H1 (cell line): ENCODE data around the gene NMU. TPM values are rescaled to one million over a fixed set of nuclear protein-coding genes. Genes with fewer than 3 reads are reported as not detected.

ENCODE experiments used
- CTCF ChIA-PET: fragments of 300-600 bp; sonication (Branson Sonifier 250); formaldehyde crosslinking; loops from one replicate; lab custom pipeline; 2021; ENCODE audit not compliant: partially characterized antibody; lab: Charles Lee
- POLR2A ChIA-PET: fragments of 300-600 bp; sonication (Branson Sonifier 250); formaldehyde crosslinking; loops from one replicate; lab custom pipeline; 2021; ENCODE audit warnings: inconsistent platforms; ENCODE audit not compliant: partially characterized antibody; lab: Charles Lee
- DNase-seq, 2 experiments: peaks; one replicate each; pipeline versions ENCODE4 v3.0.0 to v3.0.0-alpha.2; 2010 to 2022; ENCODE audit warnings: low spot score in 2 of 2, low read depth in 1 of 2, mixed read lengths in 1 of 2
- FAIRE-seq: peaks from 2 replicates; lab custom pipeline; 2011; peaks lifted over from hg19 to GRCh38; lab: Jason Lieb, UNC
- H2AFZ ChIP-seq: 2 replicates; pipeline ENCODE4 v1.8.1; 2012; ENCODE audit warnings: low read length, inconsistent platforms
- H2AK5ac ChIP-seq: 2 replicates; pipeline ENCODE4 v1.6.1; 2013; ENCODE audit warnings: low read depth, low read length
- H2BK120ac ChIP-seq: replicated peaks from 2 replicates; pipeline ENCODE3; 2013; ENCODE audit warnings: low read depth, low read length, inconsistent platforms
- H2BK12ac ChIP-seq: 2 replicates; pipeline ENCODE4 v1.6.1; 2013; ENCODE audit warnings: low read depth, low read length
- H2BK15ac ChIP-seq: 2 replicates; pipeline ENCODE4 v1.6.1; 2013; ENCODE audit warnings: low read length
- H2BK20ac ChIP-seq: 2 replicates; pipeline ENCODE4 v1.6.1; 2013; ENCODE audit warnings: low read length
- H2BK5ac ChIP-seq: 2 replicates; pipeline ENCODE4 v1.6.1; 2013; ENCODE audit warnings: low read depth, low read length
- H3K14ac ChIP-seq: 2 replicates; pipeline ENCODE4 v1.6.1; 2013; ENCODE audit warnings: inconsistent platforms; ENCODE audit not compliant: insufficient read length
- H3K18ac ChIP-seq: 2 replicates; pipeline ENCODE4 v1.6.1; 2013; ENCODE audit warnings: low read length; ENCODE audit errors: extremely low read depth
- H3K23ac ChIP-seq: 2 replicates; pipeline ENCODE4 v1.6.1; 2013; ENCODE audit warnings: inconsistent platforms; ENCODE audit not compliant: insufficient read length
- H3K23me2 ChIP-seq: 2 replicates; pipeline ENCODE4 v1.6.1; 2013; ENCODE audit warnings: low read depth, low read length
- H3K27ac ChIP-seq: 2 replicates; pipeline ENCODE4 v1.6.1; 2011; ENCODE audit warnings: low read depth, low read length, inconsistent platforms
- H3K27me3 ChIP-seq, 4 experiments: replicated peaks in 1 of 4; 1 replicate in 1 of 4; 2 replicates in 3 of 4; pipeline versions ENCODE4 v1.6.1 to v1.8.1; 2011 to 2013; ENCODE audit warnings: low read length in 3 of 4, mild to moderate bottlenecking in 3 of 4, inconsistent platforms in 2 of 4, mixed read lengths in 2 of 4, moderate library complexity in 1 of 4; ENCODE audit not compliant: control insufficient read depth in 3 of 4, insufficient read depth in 3 of 4; ENCODE audit errors: extremely low read depth in 1 of 4
- H3K36me3 ChIP-seq, 4 experiments: 2 replicates each; pipeline versions ENCODE4 v1.6.1 to v1.8.1; 2011 to 2013; ENCODE audit warnings: mild to moderate bottlenecking in 4 of 4, low read length in 3 of 4, moderate library complexity in 2 of 4, control low read depth in 1 of 4, inconsistent platforms in 1 of 4; ENCODE audit not compliant: insufficient read depth in 4 of 4, control insufficient read depth in 2 of 4
- H3K4ac ChIP-seq: replicated peaks from 2 replicates; pipeline ENCODE3; 2013; ENCODE audit warnings: low read length, low read depth, mixed read lengths, inconsistent platforms; ENCODE audit not compliant: insufficient read length
- H3K4me1 ChIP-seq, 4 experiments: replicated peaks in 1 of 4; 1 replicate in 1 of 4; 2 replicates in 3 of 4; pipeline versions ENCODE4 v1.6.1 to v1.8.1; 2011 to 2013; ENCODE audit warnings: low read length in 3 of 4, inconsistent platforms in 2 of 4, mixed read lengths in 1 of 4; ENCODE audit not compliant: insufficient read depth in 4 of 4, control insufficient read depth in 3 of 4
- H3K4me2 ChIP-seq, 2 experiments: 2 replicates each; pipeline versions ENCODE4 v1.6.1 to v1.8.1; 2011 to 2013; ENCODE audit warnings: low read depth in 2 of 2, low read length in 2 of 2, control low read depth in 1 of 2, inconsistent platforms in 1 of 2, mild to moderate bottlenecking in 1 of 2; ENCODE audit not compliant: insufficient read depth in 1 of 2
- H3K4me3 ChIP-seq, 4 experiments: fragments of 200-600, 300-600 bp in 1 of 4; sonication (generic), shearing (Covaris generic), sonication (Bioruptor Twin) in 1 of 4; 2 replicates each; pipeline versions ENCODE4 v1.5.1 to v1.8.1; 2011 to 2016; ENCODE audit warnings: low read length in 4 of 4, low read depth in 3 of 4, control low read depth in 2 of 4, inconsistent platforms in 2 of 4, mild to moderate bottlenecking in 2 of 4, mixed read lengths in 1 of 4, moderate library complexity in 1 of 4; ENCODE audit not compliant: insufficient read depth in 2 of 4; ENCODE audit errors: extremely low read depth in 1 of 4
- H3K56ac ChIP-seq: replicated peaks from 2 replicates; pipeline ENCODE3; 2013; ENCODE audit warnings: low read depth, mild to moderate bottlenecking, mixed read lengths, low read length, inconsistent platforms; ENCODE audit not compliant: insufficient read length
- H3K79me1 ChIP-seq: 2 replicates; pipeline ENCODE4 v1.6.1; 2013; ENCODE audit warnings: low read depth, low read length, control low read depth
- H3K79me2 ChIP-seq, 2 experiments: 2 replicates each; pipeline versions ENCODE4 v1.6.1 to v1.8.1; 2012 to 2013; ENCODE audit warnings: low read length in 2 of 2, mild to moderate bottlenecking in 2 of 2, inconsistent platforms in 1 of 2; ENCODE audit not compliant: insufficient read depth in 2 of 2, control insufficient read depth in 1 of 2
- H3K9ac ChIP-seq, 4 experiments: replicated peaks in 1 of 4; 1 replicate in 1 of 4; 2 replicates in 3 of 4; pipeline versions ENCODE4 v1.6.1 to v1.8.1; 2011 to 2013; ENCODE audit warnings: low read depth in 3 of 4, low read length in 3 of 4, control low read depth in 2 of 4, mild to moderate bottlenecking in 2 of 4, moderate library complexity in 2 of 4, inconsistent platforms in 1 of 4; ENCODE audit errors: extremely low read depth in 1 of 4
- H3K9me3 ChIP-seq, 2 experiments: 2 replicates each; pipeline versions ENCODE4 v1.6.1 to v1.8.1; 2012 to 2013; ENCODE audit warnings: mild to moderate bottlenecking in 2 of 2, moderate library complexity in 2 of 2, control low read depth in 1 of 2, inconsistent platforms in 1 of 2, low read depth in 1 of 2, low read length in 1 of 2, mixed read lengths in 1 of 2; ENCODE audit not compliant: insufficient read depth in 2 of 2
- H4K20me1 ChIP-seq, 2 experiments: replicated peaks in 1 of 2; 2 replicates each; pipeline versions ENCODE3 to v1.8.1; 2011 to 2013; ENCODE audit warnings: inconsistent platforms in 2 of 2, low read length in 2 of 2, mild to moderate bottlenecking in 1 of 2; ENCODE audit not compliant: insufficient read depth in 2 of 2, control insufficient read depth in 1 of 2
- H4K5ac ChIP-seq: 2 replicates; pipeline ENCODE4 v1.6.1; 2013; ENCODE audit warnings: low read length, low read depth, mixed read lengths, inconsistent platforms; ENCODE audit not compliant: insufficient read length
- H4K8ac ChIP-seq: 2 replicates; pipeline ENCODE4 v1.8.0; 2013; ENCODE audit warnings: mild to moderate bottlenecking, moderate library complexity, low read length, inconsistent platforms; ENCODE audit not compliant: insufficient read depth; ENCODE audit errors: extremely low read depth
- H4K91ac ChIP-seq: replicated peaks from 2 replicates; pipeline ENCODE3; 2013; ENCODE audit warnings: low read length, mixed read lengths, inconsistent platforms; ENCODE audit not compliant: insufficient read length
- TAF7 ChIP-seq: optimal IDR thresholded peaks from 2 replicates; pipeline ENCODE3; 2011; ENCODE audit warnings: low read depth, mild to moderate bottlenecking, inconsistent platforms, low read length, moderate library complexity, borderline replicate concordance
- TBP ChIP-seq: IDR thresholded peaks from 2 replicates; pipeline ENCODE4 v1.6.1; 2011; ENCODE audit warnings: low read depth, low read length, improper control_type of control experiment
- TEAD4 ChIP-seq: IDR thresholded peaks from 2 replicates; pipeline ENCODE4 v1.6.1; 2012; ENCODE audit warnings: low read depth, low read length, inconsistent platforms, mixed read lengths
- whole genome bisulfite sequencing, 2 experiments: shearing (Covaris generic) in 1 of 2; methylation state at CpG; one replicate each; pipeline versions ENCODE4 v1.1.6 to v1.1.7; 2013 to 2015; ENCODE audit warnings: low lambda C conversion rate in 2 of 2, mixed read lengths in 2 of 2, inconsistent platforms in 1 of 2, low coverage in 1 of 2, missing lambda C conversion rate in 1 of 2; ENCODE audit not compliant: insufficient replicate concordance in 2 of 2, insufficient coverage in 1 of 2, insufficient read length in 1 of 2; ENCODE audit errors: extremely low coverage in 1 of 2, missing lambda C conversion rate in 1 of 2; 5-methylcytosine and 5-hydroxymethylcytosine counted together
- polyA plus RNA-seq, 7 experiments: library from polyadenylated mRNA; depleted of rRNA in 3 of 7; stranded (reverse) in 5 of 7; unstranded in 2 of 7; fragments of >200 nt in 5 of 7; fragments of 200-250 nt in 2 of 7; gene quantifications; 1 replicate in 5 of 7; 2 replicates in 1 of 7; 4 replicates in 1 of 7; pipeline versions ENCODE4 v1.2.1 to v1.2.3, GENCODE V29; 2011 to 2013; ENCODE audit warnings: missing spikeins in 2 of 7, mixed read lengths in 2 of 7
- total RNA-seq: library from RNA; stranded (reverse); fragmentation: NEBNext Ultra II Directional; extraction: Animal tissue kit (Norgen Biotek cat#: 25700); gene quantifications from 2 replicates; pipeline ENCODE4 v1.2.1, GENCODE V29; 2021

Gene NMU
- total and polyA plus RNA-seq, 2 of the 8 experiments (the other 6 are each of a cell fraction or from before 2014, with no cell fraction given), result 30.5 to 50.4 TPM

- no peak overlapping the region for H3K27ac ChIP-seq
- H4K5ac ChIP-seq, result no peak overlapping the region
- H3K36me3 ChIP-seq, result no peaks in the 10 kb centered on the region; a peak in 1 of 8 replicates
- H2AK5ac ChIP-seq, result no peak overlapping the region
- H3K79me2 ChIP-seq, result no peaks in the 10 kb centered on the region
- no peaks in the 10 kb centered on the region for H4K20me1 ChIP-seq
- no peak overlapping the region for H4K91ac ChIP-seq
- POLR2A ChIA-PET, result no interaction called here
- H2BK5ac ChIP-seq, result no peak overlapping the region
- no peak overlapping the region for H3K23ac ChIP-seq
- no peak overlapping the region for H3K9ac ChIP-seq
- no peak overlapping the region for H4K8ac ChIP-seq
- no peak overlapping the region for H3K4me2 ChIP-seq
- WGBS, 2 experiments, result 93% methylated on average over 3 of the region's 3 CpGs; no CpG with 5 or more reads in 1 of the 2 experiments
- peaks cover 3 to 4% of the 10 kb centered on the region in 2 experiments; a peak in 1 of 4 replicates for H3K9me3 ChIP-seq
- H3K79me1 ChIP-seq, result no peaks in the 10 kb centered on the region
- no peak overlapping the region for H3K18ac ChIP-seq
- DNase-seq (no peak), FAIRE-seq (no peak)
- CTCF ChIA-PET, result interaction anchor here (0.6 kb wide), 1 partner anchor 27 kb away, joined by 3 read pairs; no protein-coding TSS in a partner anchor
- H3K23me2 ChIP-seq, result no peaks in the 10 kb centered on the region
- H3K27me3 ChIP-seq, result no peaks in the 10 kb centered on the region
- no peak overlapping the region for H2BK20ac ChIP-seq
- H3K4me1 ChIP-seq, result peaks cover 0 to 4% (median 0%) of the 10 kb centered on the region in 4 experiments; a peak in 1 of 7 replicates
- H2BK15ac ChIP-seq, result no peak overlapping the region
- no peak overlapping the region for H2BK12ac ChIP-seq
- H3K14ac ChIP-seq, result no peak overlapping the region
- H3K4ac ChIP-seq, result no peak overlapping the region
- no peak overlapping the region for H3K4me3 ChIP-seq
- no peak overlapping the region for H3K56ac ChIP-seq
- no peak overlapping the region for H2BK120ac ChIP-seq
- no peak overlapping the region for H2AFZ ChIP-seq
- TF ChIP-seq TAF7 (no peak), TEAD4 (no peak), TBP (no peak)
These were observed 64.3 kb downstream of the NMU start for GRCh38 chr4:55571806-55572205.
